SK-N-SH treated with all-trans-retinoic acid at 6 μM for 48 hours (cell line): ENCODE results near the gene ZNHIT2.

ENCODE experiments used
- ATAC-seq: fragments of 200-7000 bp; cut with Tn5 transposase; 3 replicates; pipeline ENCODE4 v1.9.1; 2020; ENCODE audit warnings: mild to moderate bottlenecking, moderate library complexity
- ARNTL ChIP-seq: fragments of 450-650 bp; formaldehyde crosslinking; IDR thresholded peaks from 2 replicates; pipeline ENCODE4 v1.5.0; 2020; ENCODE audit warnings: low read depth, mild to moderate bottlenecking, moderate library complexity, borderline replicate concordance
- BACH2 ChIP-seq: fragments of 250-450 bp; sonication (Bioruptor Pico); IDR thresholded peaks from 2 replicates; pipeline ENCODE4 v1.9.0; 2021; ENCODE audit warnings: mild to moderate bottlenecking, borderline replicate concordance
- CSDC2 ChIP-seq: fragments of 250-450 bp; sonication (Bioruptor Pico); IDR thresholded peaks from 2 replicates; pipeline ENCODE4 v1.5.0; 2020; ENCODE audit warnings: mild to moderate bottlenecking, moderate library complexity
- ESRRG ChIP-seq: fragments of 250-450 bp; sonication (Bioruptor Pico); IDR thresholded peaks from 2 replicates; pipeline ENCODE4 v1.6.1; 2021; ENCODE audit warnings: mild to moderate bottlenecking
- ISL1 ChIP-seq: fragments of 250-450 bp; sonication (Bioruptor Pico); IDR thresholded peaks from 2 replicates; pipeline ENCODE4 v2.1.2; 2022; ENCODE audit warnings: mild to moderate bottlenecking, moderate library complexity
- OSR1 ChIP-seq: fragments of 250-450 bp; sonication (Bioruptor Pico); IDR thresholded peaks from 2 replicates; pipeline ENCODE4 v1.8.0; 2022; ENCODE audit warnings: moderate library complexity, mild to moderate bottlenecking, inconsistent platforms
- PPARA ChIP-seq: fragments of 250-450 bp; sonication (Bioruptor Pico); IDR thresholded peaks from 2 replicates; pipeline ENCODE4 v1.5.0; 2020; ENCODE audit warnings: mild to moderate bottlenecking, borderline replicate concordance
- RARB ChIP-seq: fragments of 250-450 bp; sonication (Bioruptor Pico); IDR thresholded peaks from 2 replicates; pipeline ENCODE4 v1.8.0; 2021; ENCODE audit warnings: mild to moderate bottlenecking, moderate library complexity
- SNAI2 ChIP-seq: fragments of 250-450 bp; sonication (Bioruptor Pico); IDR thresholded peaks from 2 replicates; pipeline ENCODE4 v1.5.0; 2020; ENCODE audit warnings: mild to moderate bottlenecking, moderate library complexity
- TCF4 ChIP-seq: fragments of 250-450 bp; sonication (Bioruptor Pico); IDR thresholded peaks from 2 replicates; pipeline ENCODE4 v1.8.0; 2021; ENCODE audit warnings: mild to moderate bottlenecking, moderate library complexity, borderline replicate concordance
- ZC3H10 ChIP-seq: fragments of 250-450 bp; sonication (Bioruptor Pico); IDR thresholded peaks from 2 replicates; pipeline ENCODE4 v1.5.1; 2021; ENCODE audit warnings: mild to moderate bottlenecking, moderate library complexity
- ZFP3 ChIP-seq: fragments of 250-450 bp; sonication (Bioruptor Pico); IDR thresholded peaks from 2 replicates; pipeline ENCODE4 v1.5.0; 2020; ENCODE audit warnings: mild to moderate bottlenecking, moderate library complexity
- ZNF565 ChIP-seq: fragments of 450-650 bp; formaldehyde crosslinking; conservative IDR thresholded peaks from 2 replicates; pipeline ENCODE4 v1.5.0; 2020; ENCODE audit warnings: low read depth, mild to moderate bottlenecking, moderate library complexity
- ZNF70 ChIP-seq: fragments of 450-650 bp; formaldehyde crosslinking; IDR thresholded peaks from 2 replicates; pipeline ENCODE4 v1.5.0; 2020; ENCODE audit warnings: mild to moderate bottlenecking, moderate library complexity
- ZNF8 ChIP-seq: fragments of 450-650 bp; formaldehyde crosslinking; IDR thresholded peaks from 2 replicates; pipeline ENCODE4 v1.5.0; 2020; ENCODE audit warnings: mild to moderate bottlenecking, moderate library complexity
- TF ChIP-seq, protein P1 (sequence below): fragments of 250-450 bp; sonication (Bioruptor Pico); IDR thresholded peaks from 2 replicates; pipeline ENCODE4 v1.8.0; 2021; ENCODE audit warnings: low read depth, mild to moderate bottlenecking, moderate library complexity, borderline replicate concordance
- TF ChIP-seq, protein P2 (sequence below): fragments of 250-450 bp; sonication (Bioruptor Pico); IDR thresholded peaks from 2 replicates; pipeline ENCODE4 v1.5.1; 2021; ENCODE audit warnings: mild to moderate bottlenecking, moderate library complexity
- TF ChIP-seq, protein P3 (sequence below): fragments of 250-450 bp; sonication (Bioruptor Pico); IDR thresholded peaks from 2 replicates; pipeline ENCODE4 v1.8.0; 2020; ENCODE audit warnings: mild to moderate bottlenecking, moderate library complexity, borderline replicate concordance
- TF ChIP-seq, protein P4 (sequence below): fragments of 250-450 bp; sonication (Bioruptor Pico); IDR thresholded peaks from 2 replicates; pipeline ENCODE4 v1.5.1; 2020; ENCODE audit warnings: low read depth, mild to moderate bottlenecking, moderate library complexity

ZNHIT2 gene

DNA sequence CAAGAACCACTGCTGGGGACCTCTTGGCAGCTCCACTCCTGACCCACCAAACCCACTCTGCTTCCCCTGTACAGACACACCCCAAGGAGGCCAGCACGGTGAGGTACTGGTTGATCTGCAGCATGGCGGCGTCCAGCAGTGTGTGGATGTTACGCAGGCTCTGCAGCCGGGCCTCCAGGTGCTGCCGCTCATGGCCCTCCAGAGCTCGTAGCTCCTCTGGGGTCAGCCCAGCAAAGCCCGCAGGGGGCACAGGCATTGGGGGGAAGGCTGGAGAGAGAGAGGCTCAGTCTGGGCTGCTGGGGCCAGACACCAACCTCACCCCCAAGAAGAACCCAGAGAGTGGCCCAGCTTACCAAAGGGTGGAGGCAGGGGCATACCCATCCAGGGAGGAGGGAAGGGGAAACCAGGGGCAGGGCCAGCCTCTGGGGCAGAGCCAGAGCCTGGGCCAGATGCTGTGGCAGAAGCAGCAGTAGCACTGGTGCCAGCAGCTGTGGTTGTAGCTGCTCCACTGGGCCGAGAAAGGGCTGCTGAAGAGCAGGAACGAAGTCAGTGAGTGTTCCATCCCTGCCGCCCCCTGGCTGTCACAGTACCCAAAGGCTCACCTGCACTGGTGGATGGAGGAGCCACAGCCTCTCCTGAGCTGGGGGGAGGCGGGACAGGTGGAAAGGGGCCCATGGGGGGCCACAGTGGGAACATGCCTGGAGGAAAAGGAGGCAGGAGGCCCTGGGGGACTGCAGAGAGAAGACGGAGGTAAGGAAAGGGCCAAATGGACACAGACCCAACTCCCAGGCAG lies 12.3 kb upstream of the ZNHIT2 start:
- ATAC-seq: no peak
- TF ChIP-seq SNAI2 (CRISPR knock-in tag): no peak
- TF ChIP-seq, protein P1, sequence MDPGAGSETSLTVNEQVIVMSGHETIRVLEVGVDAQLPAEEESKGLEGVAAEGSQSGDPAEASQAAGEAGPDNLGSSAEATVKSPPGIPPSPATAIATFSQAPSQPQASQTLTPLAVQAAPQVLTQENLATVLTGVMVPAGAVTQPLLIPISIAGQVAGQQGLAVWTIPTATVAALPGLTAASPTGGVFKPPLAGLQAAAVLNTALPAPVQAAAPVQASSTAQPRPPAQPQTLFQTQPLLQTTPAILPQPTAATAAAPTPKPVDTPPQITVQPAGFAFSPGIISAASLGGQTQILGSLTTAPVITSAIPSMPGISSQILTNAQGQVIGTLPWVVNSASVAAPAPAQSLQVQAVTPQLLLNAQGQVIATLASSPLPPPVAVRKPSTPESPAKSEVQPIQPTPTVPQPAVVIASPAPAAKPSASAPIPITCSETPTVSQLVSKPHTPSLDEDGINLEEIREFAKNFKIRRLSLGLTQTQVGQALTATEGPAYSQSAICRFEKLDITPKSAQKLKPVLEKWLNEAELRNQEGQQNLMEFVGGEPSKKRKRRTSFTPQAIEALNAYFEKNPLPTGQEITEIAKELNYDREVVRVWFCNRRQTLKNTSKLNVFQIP: no peak
- no peak for TF ChIP-seq ESRRG (CRISPR knock-in tag)
- TF ChIP-seq RARB (CRISPR knock-in tag): no peak
- TF ChIP-seq ZNF8 (CRISPR knock-in tag): no peak
- TF ChIP-seq BACH2 (CRISPR knock-in tag): no peak
- TF ChIP-seq ISL1 (CRISPR knock-in tag): no peak
- TF ChIP-seq ARNTL (CRISPR knock-in tag): no peak
- TF ChIP-seq, protein P2, sequence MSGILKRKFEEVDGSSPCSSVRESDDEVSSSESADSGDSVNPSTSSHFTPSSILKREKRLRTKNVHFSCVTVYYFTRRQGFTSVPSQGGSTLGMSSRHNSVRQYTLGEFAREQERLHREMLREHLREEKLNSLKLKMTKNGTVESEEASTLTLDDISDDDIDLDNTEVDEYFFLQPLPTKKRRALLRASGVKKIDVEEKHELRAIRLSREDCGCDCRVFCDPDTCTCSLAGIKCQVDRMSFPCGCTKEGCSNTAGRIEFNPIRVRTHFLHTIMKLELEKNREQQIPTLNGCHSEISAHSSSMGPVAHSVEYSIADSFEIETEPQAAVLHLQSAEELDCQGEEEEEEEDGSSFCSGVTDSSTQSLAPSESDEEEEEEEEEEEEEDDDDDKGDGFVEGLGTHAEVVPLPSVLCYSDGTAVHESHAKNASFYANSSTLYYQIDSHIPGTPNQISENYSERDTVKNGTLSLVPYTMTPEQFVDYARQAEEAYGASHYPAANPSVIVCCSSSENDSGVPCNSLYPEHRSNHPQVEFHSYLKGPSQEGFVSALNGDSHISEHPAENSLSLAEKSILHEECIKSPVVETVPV (CRISPR knock-in tag): no peak
- TF ChIP-seq, protein P3, sequence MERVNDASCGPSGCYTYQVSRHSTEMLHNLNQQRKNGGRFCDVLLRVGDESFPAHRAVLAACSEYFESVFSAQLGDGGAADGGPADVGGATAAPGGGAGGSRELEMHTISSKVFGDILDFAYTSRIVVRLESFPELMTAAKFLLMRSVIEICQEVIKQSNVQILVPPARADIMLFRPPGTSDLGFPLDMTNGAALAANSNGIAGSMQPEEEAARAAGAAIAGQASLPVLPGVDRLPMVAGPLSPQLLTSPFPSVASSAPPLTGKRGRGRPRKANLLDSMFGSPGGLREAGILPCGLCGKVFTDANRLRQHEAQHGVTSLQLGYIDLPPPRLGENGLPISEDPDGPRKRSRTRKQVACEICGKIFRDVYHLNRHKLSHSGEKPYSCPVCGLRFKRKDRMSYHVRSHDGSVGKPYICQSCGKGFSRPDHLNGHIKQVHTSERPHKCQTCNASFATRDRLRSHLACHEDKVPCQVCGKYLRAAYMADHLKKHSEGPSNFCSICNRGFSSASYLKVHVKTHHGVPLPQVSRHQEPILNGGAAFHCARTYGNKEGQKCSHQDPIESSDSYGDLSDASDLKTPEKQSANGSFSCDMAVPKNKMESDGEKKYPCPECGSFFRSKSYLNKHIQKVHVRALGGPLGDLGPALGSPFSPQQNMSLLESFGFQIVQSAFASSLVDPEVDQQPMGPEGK (CRISPR knock-in tag): no peak
- TF ChIP-seq CSDC2: no peak

DNA sequence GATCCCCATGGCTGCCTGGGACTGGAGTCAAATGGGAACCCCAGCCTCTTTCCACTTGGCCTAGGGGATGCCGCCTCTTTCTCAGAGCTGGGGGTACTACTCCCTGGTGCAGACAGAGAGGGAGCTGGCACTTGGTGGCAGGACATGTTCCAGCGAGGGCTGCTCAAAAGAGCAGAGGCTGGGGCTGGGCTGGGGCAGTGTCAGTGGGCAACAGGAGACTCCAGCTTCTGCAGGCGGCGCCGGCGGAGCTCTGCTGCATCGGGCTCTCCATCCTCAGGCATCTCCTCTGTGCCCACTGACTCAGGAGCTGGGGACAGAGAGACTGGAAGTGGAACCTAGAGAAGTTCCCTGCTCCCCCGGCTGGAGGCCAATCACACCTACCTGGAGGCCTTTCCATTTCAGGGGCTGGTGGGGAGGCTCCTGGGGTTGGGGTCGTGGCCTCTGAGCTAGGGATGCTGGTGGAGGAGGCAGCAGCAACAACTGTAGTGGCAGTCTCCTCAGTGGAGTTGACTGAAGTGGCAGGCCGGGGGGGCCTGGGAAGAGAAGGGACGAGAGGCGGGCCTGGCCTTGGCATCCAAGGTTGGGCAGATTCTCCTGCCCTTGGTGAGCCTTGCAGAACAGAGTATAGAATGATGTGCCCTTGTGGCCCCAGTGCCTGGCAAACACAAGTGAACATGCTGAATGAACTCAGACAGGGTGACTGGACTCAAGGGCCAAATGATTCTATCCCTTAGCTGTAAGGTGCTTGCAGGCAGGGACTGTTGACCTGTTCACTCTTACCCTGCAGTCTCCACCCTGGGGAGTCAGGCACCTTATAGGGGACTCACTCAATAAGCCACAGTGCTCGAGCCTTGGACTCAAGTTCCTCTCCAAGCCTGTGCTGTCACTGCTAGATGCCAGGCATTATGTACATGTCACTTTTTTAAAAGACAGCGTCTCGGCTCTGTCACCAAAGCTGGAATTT lies 11.0 kb upstream of the ZNHIT2 start:
- no peak; the same call in 2 of the 3 replicates for ATAC-seq

More for the DNA sequence above, 11.0 kb upstream of the ZNHIT2 start:
- TF ChIP-seq OSR1 (CRISPR knock-in tag) (no peak), ZC3H10 (no peak), TCF4 (CRISPR knock-in tag) (no peak), ISL1 (CRISPR knock-in tag) (no peak), ZNF70 (CRISPR knock-in tag) (no peak), ARNTL (CRISPR knock-in tag) (no peak), PPARA (CRISPR knock-in tag) (no peak), ZFP3 (no peak), ESRRG (CRISPR knock-in tag) (no peak), ZNF565 (no peak)
- TF ChIP-seq, protein P1: no peak
- TF ChIP-seq, protein P3 (CRISPR knock-in tag): no peak
- TF ChIP-seq, protein P2 (CRISPR knock-in tag): no peak
- TF ChIP-seq, protein P4, sequence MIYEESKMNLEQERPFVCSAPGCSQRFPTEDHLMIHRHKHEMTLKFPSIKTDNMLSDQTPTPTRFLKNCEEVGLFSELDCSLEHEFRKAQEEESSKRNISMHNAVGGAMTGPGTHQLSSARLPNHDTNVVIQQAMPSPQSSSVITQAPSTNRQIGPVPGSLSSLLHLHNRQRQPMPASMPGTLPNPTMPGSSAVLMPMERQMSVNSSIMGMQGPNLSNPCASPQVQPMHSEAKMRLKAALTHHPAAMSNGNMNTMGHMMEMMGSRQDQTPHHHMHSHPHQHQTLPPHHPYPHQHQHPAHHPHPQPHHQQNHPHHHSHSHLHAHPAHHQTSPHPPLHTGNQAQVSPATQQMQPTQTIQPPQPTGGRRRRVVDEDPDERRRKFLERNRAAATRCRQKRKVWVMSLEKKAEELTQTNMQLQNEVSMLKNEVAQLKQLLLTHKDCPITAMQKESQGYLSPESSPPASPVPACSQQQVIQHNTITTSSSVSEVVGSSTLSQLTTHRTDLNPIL (CRISPR knock-in tag): no peak
